ENCODE data around the gene LILRA2. TPM values are rescaled to one million over a fixed set of nuclear protein-coding genes. Genes with fewer than 3 reads are reported as not detected.
"Not testable (repeated sequence)": the region's sequence is repeated elsewhere in the genome, so short reads cannot be mapped to it uniquely, and the experiment has no call there.

Gene LILRA2
- 1 to 10 TPM in 1 of 4 donors, under 1 TPM in 3; 0.94 to 1.1 (median 0.98) TPM for polyA plus RNA-seq (ENCODE audit: insufficient read length in 4 of 4)

GRCh38 chr19:54573330-54573872 lies at the start of gene LILRA2:
LILRA2 (plus strand) TSS chr19:54573790; CDS start chr19:54573879, 89 bp downstream.
- DNase-seq (ENCODE audit: low read depth in 4 of 4, low spot score in 2 of 4), result no peak

- DNase-seq (ENCODE audit: low read depth in 4 of 4, low spot score in 2 of 4), result no peak
These were observed 48.0 kb upstream of the LILRA2 start for GRCh38 chr19:54525636-54526035.

- DNase-seq (ENCODE audit: low read depth in 4 of 4, low spot score in 2 of 4), result no peak
These were observed 46.6 kb upstream of the LILRA2 start for GRCh38 chr19:54526972-54527371.

- no peak for DNase-seq (ENCODE audit: low read depth in 4 of 4, low spot score in 2 of 4)
These were observed 42.7 kb upstream of the LILRA2 start for GRCh38 chr19:54530866-54531265.

GRCh38 chr19:54532528-54532927 lies 41.1 kb upstream of the LILRA2 start:
- DNase-seq (ENCODE audit: low read depth in 4 of 4, low spot score in 2 of 4), result no peak

GRCh38 chr19:54533476-54533875 lies 40.1 kb upstream of the LILRA2 start:
- no peak for DNase-seq (ENCODE audit: low read depth in 4 of 4, low spot score in 2 of 4)

GRCh38 chr19:54534156-54534555 lies 39.4 kb upstream of the LILRA2 start:
- no peak for DNase-seq (ENCODE audit: low read depth in 4 of 4, low spot score in 2 of 4)

GRCh38 chr19:54535601-54536000 lies 38.0 kb upstream of the LILRA2 start:
- DNase-seq (ENCODE audit: low read depth in 4 of 4, low spot score in 2 of 4), result no peak

GRCh38 chr19:54536956-54537355 lies 36.6 kb upstream of the LILRA2 start:
- no peak for DNase-seq (ENCODE audit: low read depth in 4 of 4, low spot score in 2 of 4)

- no peak for DNase-seq (ENCODE audit: low read depth in 4 of 4, low spot score in 2 of 4)
These were observed 31.9 kb upstream of the LILRA2 start for GRCh38 chr19:54541712-54542111.

- DNase-seq (ENCODE audit: low read depth in 4 of 4, low spot score in 2 of 4), result no peak
These were observed 24.8 kb upstream of the LILRA2 start for GRCh38 chr19:54548806-54549205.

- DNase-seq (ENCODE audit: low read depth in 4 of 4, low spot score in 2 of 4), result no peak
These were observed 24.4 kb upstream of the LILRA2 start for GRCh38 chr19:54549224-54549623.

- no peak for DNase-seq (ENCODE audit: low read depth in 4 of 4, low spot score in 2 of 4)
These were observed 22.3 kb upstream of the LILRA2 start for GRCh38 chr19:54551293-54551692.

GRCh38 chr19:54551950-54552912 lies 21.4 kb upstream of the LILRA2 start:
- no peak for DNase-seq (ENCODE audit: low read depth in 4 of 4, low spot score in 2 of 4)

GRCh38 chr19:54552913-54553310 lies 20.7 kb upstream of the LILRA2 start:
- no peak for DNase-seq (ENCODE audit: low read depth in 4 of 4, low spot score in 2 of 4)

- no peak for DNase-seq (ENCODE audit: low read depth in 4 of 4, low spot score in 2 of 4)
These were observed 19.6 kb upstream of the LILRA2 start for GRCh38 chr19:54554006-54554405.

- DNase-seq (ENCODE audit: low read depth in 4 of 4, low spot score in 2 of 4), result no peak
These were observed 18.7 kb upstream of the LILRA2 start for GRCh38 chr19:54554896-54555295.

GRCh38 chr19:54556194-54556593 lies 17.4 kb upstream of the LILRA2 start:
- DNase-seq (ENCODE audit: low read depth in 4 of 4, low spot score in 2 of 4), result no peak

GRCh38 chr19:54558339-54558738 lies 15.3 kb upstream of the LILRA2 start:
- no peak for DNase-seq (ENCODE audit: low read depth in 4 of 4, low spot score in 2 of 4)

- DNase-seq (ENCODE audit: low read depth in 4 of 4, low spot score in 2 of 4), result no peak
These were observed 12.7 kb upstream of the LILRA2 start for GRCh38 chr19:54560881-54561385.

- no peak for DNase-seq (ENCODE audit: low read depth in 4 of 4, low spot score in 2 of 4)
These were observed 11.8 kb upstream of the LILRA2 start for GRCh38 chr19:54561840-54562239.

GRCh38 chr19:54563206-54563605 lies 10.4 kb upstream of the LILRA2 start:
- not testable (repeated sequence) for DNase-seq (ENCODE audit: low read depth in 4 of 4, low spot score in 2 of 4)

Measured in left renal cortex interstitium (tissue), 4 donors.